ENCODE data around the gene CAMK2A.

The CAMK2A gene

DNA sequence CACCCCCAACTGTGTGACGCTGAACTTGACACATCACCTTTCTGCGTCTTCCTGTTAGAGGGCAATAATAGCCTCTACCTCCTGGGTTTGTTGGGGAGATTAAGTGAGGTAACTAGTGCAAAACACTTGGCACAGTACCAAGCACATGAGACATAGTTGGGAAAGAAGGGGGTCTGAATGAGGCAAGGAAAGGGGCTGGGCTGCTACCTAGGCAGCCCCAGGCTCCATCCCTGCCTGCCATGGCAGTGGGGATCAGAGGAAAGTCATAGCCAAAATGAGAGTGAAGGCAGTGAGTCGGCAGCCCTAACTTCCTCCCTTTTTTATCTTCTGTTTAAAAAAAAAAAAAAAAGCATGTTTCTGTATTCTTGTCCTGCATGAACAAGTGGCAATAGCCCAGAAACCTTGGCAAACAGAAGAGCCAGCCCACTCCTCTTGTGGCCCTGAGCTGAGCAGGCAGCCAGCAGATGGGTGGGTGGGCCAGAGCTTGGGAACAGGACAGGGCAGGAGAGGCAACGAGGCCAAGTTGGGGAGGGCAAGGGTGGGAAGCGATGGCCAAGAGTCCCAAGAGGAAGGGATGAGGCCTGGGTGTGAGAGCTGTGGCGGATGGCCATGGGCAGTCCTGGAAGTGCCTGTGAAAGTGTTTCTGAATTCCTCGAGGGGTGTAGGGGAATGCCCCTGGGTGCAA is 11.4 kb downstream of the CAMK2A start:
- DNase-seq: no peak

DNA sequence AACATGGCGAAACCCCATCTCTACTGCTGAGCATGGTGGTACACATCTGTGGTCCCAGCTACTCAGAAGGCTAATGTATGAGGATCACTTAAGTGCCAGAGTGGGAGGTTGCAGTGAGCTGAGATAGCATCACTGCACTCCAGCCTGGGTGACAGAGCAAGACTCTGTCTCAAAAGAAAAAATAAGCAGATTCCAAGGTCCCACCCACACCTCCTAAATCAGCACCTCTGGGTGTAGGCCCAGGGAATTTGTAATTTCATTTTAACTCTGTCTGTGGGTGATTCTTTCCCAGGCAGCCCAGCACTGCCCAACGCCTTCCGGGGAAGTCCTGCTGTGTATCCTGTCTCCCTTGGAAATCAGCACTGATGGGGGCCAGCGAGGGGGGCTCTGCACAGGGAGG is 12.5 kb downstream of the CAMK2A start:
- no peak for DNase-seq

DNA sequence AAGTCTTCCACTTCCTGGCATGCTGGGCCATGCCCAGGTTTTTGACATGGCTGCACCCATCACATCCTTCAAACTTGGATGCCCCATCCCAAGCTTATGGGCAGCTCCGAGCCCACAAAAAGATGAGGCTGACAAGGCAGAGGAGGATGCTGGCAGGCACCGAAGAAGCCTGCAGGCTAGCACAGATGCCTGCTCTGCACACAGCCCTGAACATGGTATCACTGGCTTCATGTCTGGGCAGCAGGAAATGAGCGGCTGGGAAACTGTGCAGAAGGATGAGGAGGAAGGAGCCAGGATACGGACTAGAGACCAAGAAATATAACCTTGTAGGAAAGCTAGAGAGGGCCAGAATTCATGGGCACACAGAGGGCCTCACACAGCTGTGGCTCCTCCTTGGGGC is 14.8 kb downstream of the CAMK2A start:
- no peak for DNase-seq

DNA sequence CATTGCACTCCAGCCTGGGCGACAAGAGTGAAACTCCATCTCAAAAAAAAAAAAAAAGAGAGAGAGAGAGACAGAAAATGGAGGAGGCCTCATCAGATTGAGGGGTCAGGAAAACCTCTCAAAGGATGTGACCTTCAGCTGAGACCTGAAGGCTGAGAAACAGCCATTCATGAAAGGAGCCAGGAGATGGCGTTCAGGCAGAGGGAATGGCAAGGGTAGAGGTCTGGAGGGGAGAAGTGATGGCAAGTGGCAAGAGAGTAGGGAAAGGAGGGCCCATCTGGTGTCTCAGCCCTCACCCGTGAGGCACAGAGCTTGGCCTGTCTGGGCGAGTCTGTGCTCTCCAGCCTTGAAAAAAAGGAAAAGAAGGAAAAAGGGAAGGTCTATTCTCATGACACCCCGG is 17.0 kb downstream of the CAMK2A start:
- no peak for DNase-seq

DNA sequence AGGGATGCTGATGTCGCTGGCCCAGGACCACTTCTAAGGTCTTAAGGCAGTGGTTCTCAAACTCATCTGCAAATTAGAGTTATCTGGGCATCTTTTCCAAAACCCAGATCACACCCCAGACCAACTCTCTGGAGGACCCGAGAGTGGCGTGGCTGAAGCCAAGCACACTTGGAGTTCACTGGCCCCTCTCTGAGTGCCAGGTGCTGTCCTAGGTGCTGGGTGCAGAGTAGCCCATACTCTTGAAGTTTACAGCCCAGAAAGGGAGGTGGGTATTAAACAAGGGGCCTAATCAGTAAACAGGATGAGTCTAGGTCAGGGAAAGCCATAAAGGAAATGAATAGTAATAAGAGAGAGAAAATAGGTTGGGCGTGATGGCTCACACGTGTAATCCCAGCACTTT is 17.6 kb downstream of the CAMK2A start:
- DNase-seq: no peak

DNA sequence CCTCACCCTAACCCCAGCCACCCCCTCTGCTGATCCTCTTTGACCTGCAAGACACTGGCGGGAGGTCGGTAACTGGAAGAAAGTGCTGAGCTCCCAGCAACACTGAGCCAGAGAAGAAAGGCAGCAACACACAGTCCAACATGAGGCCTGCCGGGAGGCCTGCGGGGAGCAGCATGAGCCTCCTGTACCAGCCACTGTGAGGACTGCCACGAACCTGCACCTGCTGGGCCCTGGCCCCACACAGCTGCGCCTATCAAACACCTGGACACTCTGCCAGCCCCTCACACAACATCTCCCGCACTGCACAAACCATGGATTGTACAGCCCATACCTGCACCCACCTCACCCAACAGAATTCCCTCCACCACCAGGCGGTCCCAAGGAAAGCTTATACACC is 18.3 kb downstream of the CAMK2A start:
- DNase-seq: no peak

DNA sequence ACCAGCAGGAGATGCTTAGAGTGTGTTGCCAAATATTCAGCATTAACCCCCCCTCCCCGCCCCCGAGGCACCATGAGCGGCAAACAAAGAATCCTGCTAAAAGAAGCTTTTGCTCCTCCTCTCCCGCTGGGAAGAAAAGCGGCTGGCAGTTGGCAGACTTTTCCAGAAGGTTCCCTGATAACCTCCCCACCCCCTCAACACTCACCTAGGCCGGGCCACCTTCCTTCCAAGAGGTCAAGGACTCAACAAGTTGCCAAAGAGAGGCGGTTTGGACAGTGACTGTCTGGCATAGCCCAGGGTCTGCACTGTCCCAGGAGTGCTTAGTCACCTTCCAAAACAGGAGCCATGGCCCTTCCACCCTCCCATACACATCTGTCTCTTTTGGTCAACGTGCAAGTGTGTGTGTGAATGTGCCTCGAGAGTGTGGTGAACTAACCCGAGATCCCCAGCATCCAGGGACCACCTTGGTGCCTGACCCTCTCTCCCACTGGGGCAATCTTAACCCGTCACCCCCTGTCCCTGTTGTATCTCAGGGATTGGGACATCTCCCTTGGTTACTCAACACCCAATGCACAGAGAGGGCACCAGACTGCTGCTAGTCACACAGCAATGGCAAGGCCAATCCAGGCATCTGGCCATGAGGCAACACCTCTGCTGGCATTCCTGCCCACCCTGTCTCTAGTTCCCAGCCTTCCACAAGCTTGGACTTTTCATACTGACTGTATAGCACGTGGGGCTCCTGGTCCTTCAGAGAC is 18.9 kb downstream of the CAMK2A start:
- DNase-seq: no peak

DNA sequence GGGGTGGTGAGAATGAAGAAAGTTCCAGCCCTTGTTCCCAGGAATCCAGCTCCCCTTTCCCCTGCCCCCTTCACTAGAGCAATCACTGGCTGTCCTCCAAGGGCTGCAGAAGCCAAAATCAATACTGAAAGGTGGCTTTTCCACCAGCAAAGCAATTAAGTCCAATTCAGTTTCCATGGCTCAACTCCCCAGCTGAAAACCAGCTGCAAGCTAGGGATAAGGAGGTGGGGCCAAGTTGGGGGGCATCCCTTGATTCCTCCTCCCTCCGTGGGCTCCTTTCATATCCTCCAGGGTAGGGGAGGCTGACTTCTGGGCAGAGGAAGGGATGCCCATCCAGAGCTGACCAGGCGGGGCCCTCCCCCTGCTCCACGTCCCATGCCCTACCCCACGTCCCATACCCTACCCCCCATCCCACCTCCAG is 22.7 kb downstream of the CAMK2A start:
- no peak for DNase-seq

DNA sequence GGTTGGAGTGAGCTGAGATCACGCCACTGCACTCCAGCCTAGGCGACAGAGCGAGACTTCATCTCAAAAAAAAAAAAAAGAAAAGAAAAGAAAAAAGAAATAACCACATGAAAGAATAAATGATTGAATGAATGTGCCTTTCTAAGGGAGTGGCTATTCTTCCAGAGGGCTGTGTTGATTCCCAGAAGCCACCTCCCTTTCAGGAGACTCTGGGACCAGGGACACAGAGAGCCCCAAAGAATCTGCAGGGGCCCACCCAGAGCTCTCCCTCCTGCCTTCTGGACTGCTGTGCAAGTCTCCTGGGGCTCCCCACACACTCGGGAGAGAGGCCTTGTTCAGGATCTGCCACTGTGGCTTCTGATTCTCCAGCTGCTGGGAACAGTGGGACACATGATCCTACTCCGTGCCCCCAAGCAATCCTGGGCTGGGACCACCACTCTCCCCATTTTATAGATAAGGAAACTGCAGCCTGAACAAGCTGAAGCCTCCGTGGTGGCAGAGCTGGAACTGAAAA is 23.6 kb downstream of the CAMK2A start:
- no peak for DNase-seq

DNA sequence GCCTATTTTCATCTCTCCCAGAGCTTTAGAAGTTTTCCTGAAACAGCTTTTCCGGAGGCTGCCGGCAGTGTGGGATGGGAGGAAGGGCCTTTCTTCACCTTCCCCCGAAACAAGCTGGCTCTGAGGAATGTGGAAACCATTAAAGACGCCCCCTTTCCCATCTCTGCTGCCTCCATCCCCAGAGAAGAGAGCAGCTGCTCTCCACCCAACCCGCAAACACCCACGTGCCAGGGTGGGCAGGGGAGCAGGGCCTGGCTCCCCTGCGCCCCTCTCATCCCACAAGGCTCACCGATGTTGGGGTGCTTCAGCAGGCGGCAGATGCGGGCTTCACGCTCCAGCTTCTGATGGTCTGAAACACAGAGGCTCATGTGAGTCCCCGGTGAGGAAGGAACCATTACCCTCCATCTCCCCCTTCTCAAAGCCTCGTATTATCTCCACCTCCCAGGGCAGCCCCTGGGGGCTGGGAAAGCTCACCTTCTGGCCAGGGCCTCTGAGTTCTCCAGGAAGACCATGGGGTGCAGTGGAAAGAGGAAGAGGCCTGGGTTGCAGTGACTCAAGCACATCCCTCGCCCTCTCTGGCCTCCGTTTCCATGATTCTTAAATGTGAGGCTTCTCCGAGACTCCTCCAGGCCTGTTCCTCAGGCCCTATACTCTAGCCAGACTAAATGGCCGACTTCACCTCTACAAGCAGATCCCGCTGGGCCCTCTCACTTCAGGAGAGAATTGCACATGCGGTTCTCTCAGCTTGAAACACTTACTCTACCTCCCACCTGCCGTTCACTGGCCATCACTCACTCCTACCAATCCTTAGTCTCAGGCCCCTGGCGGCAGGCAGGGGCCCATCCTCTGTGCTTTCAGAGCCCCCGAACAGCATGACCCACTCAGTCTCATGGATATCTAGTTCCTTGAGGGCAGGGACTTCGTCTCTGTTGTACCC is 24.6 kb downstream of the CAMK2A start:
- no peak for DNase-seq

DNA sequence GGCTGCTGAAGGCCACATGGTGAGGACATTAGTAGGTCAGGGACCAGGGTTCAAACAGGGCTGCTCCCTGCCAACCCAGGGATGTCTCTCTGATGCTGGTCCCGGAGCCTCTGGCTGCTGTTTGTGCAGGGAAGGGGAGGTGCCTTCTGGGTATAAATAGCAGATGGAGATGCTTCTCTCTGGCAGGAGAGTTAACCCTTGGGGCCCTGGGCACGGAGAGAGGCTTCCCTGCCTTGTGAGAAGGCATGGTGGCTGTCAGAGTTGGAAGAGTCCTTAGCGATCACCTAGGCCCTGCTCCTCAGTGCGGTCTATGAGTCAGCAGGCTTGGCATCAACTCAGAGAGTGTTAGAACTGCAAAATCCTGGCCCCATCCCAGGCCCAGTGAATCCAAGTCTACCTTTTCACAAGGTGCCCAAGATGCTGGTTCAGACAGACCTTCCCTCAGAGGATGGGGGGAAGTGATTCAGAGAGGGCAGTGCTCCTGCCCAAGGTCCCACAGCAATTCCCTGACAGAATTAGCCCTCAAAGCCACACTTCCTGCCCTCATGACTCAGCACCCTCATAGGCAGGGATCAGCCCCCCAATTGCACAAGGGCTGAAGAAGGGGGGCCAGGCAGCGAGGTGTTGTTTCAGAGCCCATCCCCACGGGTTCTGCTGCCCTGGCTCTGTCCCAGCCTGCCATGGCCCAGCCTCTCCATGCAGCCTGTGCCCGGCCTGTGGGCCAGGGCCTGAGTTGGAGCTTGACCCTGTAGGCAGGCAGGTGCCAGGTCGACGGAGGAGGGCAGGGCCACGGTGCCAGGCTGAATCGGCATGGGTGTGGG is 25.6 kb downstream of the CAMK2A start:
- no peak for DNase-seq

DNA sequence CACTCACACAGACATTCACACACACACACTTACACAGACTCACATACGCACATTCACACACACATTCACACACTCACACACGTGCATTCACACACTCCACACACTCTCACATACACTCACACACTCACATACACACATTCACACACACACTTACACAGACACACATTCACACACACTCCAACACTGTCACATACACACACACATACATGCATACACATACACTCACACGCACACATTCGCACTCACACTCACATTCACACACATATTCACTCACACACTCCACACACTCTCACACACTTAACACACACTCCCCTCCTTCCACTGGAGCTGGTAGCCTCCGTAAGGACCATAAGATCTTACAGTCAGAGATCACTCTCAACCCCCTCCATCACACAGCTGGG is 26.2 kb downstream of the CAMK2A start:
- no peak for DNase-seq

DNA sequence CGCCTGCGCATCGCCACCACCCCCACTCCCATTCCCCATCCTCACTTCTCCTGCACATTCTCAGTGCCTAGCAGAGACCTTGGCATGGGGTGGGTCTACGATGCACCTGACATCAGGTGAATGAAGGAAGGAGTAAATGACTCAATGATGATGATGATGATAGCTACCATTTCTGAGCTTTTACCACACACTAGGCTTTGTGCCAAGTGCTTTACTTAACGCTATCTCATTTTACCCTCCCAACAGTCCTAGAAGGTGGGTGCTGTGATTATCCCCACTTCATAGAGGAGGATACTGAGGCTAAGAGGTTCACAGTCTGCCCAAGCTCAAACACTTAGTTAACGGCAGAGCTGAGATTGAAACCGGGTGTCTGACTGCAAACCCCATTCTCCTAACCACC is 27.1 kb downstream of the CAMK2A start:
- DNase-seq: no peak

DNA sequence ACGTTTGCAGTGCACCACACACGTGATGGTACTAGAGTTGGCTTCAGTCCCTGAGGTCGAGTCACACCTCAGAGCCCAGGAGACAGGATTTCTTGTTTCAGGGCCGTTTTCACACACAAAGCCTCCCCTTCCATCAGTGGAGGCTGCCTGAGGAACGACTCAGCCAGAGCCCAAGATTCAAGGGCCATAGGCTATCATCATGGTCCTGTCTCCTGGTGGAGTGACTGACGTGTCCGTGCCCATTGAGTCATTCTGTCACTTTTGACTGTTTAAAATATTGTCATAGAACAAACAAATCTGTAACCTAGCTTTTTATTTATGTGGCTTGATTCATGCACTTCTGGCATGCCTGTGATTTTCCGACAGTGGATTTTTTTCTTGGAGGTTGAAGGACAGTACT is 28.3 kb downstream of the CAMK2A start:
- DNase-seq: no peak

DNA sequence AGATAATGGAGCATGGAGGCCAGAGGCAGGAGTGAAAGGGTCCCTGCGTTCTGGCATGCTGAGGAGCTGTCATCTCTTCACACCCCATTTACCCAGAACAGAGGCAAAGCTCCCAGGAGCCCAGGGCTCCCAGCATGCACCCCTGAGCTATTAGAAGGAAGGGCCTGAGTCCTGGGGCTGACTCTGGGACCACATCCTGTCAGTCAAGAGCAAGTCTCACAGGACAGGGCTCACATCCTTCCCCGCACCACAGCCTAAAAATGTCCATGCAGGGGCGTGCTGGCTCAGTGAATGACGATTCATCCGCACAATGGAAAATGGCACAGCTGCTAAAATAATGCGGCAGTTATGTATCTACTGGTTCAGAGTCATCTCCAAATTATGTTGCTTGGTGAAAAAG is 31.4 kb downstream of the CAMK2A start:
- DNase-seq: no peak

DNA sequence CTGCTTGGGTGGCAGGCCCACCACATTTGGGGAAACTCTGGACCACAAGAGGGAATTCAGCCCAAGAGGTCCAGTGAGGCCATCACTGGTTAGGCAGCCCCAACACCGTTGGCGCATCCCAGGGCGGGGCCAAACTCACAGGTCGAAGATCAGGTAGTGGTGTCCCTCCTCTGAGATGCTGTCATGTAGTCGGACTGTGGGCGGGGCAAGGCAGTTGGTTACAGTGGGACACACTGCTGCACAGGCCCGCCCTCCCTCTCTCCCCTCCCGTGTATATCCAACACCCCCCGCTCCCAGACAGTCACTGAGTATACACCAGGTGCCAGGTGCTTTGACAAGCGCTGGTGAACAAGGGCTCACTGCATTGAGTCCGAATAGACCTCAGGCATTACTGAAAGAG is 32.1 kb downstream of the CAMK2A start:
- no peak for DNase-seq

DNA sequence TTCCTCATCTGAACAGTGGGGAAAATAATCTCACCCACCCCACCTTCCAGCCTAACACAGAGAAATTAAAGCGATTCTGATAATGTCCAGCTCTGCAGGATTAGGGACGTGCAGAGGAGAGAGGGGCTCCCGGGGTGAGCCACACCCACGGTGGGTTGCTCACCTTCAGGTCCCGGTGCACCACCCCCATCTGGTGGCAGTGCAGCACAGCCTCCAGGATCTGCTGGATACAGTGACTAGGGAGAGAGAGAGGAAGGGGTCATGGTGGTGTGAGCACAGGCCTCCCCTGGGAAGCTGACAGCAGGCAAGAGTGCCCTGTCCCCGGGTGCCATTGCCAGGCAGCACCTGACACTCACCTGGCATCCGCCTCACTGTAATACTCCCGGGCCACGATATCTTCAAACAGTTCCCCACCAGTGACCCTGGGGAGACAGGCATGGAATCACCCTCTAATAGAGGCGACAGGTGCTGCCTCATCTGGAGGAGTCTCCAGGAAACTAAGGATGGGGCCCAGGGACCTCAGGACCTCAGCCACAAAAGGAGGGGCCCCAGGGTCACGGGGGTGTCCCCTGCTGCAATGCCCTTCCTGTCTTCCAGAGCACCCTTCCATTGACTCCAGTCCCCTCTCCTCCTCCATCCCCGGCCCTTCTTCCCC is 33.0 kb downstream of the CAMK2A start:
- DNase-seq: no peak

DNA sequence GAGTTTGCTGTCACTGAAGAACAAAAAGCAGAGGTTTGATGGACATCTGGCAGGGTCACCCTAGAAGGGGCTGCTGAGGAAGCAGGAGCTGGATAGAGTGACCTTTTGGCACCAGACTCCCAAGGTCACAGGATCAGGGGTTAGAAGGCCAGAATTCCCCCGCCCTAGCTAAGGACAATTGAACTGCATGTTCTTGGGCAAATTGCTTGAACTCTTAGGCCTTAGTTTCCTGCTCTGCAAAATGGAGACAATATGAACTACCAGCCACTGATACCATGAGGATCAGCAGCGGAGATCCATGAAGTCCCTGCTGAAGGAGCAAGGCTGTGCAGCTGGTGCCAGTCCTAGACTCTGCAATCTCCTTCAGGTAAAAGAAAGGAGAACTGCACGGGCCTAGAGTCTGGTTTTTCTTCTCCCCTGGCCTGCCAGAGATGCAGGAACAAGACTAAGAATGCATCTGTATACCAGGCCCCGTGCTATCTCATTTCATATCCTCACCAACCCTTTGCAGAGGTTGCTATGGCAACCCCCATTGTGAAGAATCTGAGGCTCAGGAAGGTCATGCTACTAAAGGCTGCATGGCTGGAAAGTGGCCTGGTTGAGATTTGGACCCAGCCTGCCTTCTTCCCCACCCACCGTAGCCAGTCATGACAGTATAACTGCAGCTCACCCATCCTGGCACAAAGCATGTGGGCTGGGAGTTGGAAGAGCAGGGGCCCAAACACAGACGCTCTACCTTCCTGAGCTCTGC is 33.7 kb downstream of the CAMK2A start:
- no peak for DNase-seq

DNA sequence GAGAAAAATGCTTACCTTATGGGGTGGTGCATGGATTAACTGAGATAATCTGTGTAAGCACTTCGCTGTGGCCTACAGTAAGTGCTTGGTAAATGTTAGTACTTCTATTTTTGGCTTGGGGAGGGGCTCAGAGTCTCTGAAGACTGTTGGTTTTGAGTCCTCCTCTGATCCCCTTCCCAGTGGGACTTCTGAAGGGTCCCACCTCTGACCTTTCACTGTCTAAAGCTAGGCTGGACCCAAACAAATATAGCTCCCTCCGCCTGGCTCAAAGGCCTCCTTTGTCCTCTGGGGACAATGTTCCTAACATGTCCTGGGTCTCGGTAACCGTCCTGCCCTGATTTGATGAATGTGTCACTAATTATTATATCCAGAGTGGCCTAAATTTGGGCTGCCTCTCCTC is 34.8 kb downstream of the CAMK2A start:
- DNase-seq: no peak

DNA sequence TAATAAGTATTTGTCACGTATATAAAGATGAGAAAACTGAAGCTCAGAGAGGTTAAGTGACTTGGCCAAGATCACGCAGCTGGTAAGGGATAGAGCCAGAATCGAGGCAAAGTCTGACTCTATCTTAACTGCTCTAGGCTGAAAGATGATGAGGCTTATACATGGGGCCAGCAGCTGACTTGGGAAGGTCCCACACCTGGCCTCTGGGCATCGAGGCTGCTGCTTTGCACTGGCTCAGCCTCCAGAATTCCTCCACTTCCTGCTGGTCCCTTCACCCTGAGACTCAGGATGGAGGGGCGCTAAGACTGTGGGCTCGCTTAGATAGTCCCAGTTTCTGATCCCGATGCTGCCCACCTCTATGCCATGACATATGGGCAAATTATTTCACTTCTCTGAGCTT is 35.2 kb downstream of the CAMK2A start:
- no peak for DNase-seq
